ENCODE results near the gene MYRIP.
"Not testable (repeated sequence)": the region's sequence is repeated elsewhere in the genome, so short reads cannot be mapped to it uniquely, and the experiment has no call there.

MYRIP gene

GRCh38 chr3:40084424-40084823 lies 275.0 kb downstream of the MYRIP start:
- not testable (repeated sequence) for DNase-seq (ENCODE audit: low read depth)

DNA sequence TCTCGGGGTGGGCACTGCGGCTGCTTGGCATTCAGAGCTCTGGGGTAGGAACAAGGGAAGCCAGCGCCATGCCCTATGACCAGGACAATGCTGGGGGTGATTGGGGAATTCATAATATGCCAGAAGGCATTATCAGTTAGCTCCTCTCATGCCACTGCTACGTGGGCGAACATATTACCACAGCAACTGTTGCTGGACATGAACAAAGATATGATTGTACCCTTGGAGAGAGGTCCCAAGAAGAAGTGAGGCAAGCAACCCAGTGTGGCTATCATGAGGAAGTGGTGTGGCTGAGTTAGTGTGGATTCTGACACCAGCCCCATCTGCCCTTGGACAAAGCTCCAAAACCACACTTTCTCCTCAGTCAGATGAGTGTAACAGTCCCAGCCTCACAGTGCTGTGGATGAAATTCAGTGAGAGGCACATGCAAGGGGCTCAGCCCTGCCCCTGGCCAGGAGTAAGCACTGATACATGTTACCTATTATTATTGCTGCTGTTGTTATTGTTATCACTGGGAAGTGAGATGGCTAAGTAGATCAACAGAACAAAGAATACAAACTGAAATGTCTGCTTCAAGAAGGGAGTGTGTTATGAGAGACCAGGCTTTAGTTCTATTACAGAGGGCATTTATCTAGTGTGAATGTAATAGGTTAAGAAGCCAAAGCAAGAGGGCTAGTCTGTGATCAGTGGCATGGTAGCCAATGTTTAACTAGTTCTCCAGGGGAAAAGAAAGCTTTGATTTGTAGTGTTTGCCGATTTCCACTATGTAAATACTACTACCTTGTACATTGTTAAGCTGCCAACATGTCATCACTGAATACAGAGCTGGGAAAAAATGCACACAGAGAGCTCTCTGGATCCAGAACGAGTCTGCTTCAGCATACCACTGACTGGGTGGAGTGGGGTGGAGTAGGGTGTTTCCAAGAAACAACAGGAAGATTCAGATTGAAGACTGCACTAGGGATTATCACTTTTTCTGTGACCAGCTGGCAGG lies 277.8 kb downstream of the MYRIP start:
- DNase-seq (ENCODE audit: low read depth) = no peak

- DNase-seq (ENCODE audit: low read depth) = no peak
Measured at GRCh38 chr3:40088527-40089170, 279.2 kb downstream of the MYRIP start.

GRCh38 chr3:40096661-40097111 lies 287.3 kb downstream of the MYRIP start:
- no peak for DNase-seq (ENCODE audit: low read depth)

DNA sequence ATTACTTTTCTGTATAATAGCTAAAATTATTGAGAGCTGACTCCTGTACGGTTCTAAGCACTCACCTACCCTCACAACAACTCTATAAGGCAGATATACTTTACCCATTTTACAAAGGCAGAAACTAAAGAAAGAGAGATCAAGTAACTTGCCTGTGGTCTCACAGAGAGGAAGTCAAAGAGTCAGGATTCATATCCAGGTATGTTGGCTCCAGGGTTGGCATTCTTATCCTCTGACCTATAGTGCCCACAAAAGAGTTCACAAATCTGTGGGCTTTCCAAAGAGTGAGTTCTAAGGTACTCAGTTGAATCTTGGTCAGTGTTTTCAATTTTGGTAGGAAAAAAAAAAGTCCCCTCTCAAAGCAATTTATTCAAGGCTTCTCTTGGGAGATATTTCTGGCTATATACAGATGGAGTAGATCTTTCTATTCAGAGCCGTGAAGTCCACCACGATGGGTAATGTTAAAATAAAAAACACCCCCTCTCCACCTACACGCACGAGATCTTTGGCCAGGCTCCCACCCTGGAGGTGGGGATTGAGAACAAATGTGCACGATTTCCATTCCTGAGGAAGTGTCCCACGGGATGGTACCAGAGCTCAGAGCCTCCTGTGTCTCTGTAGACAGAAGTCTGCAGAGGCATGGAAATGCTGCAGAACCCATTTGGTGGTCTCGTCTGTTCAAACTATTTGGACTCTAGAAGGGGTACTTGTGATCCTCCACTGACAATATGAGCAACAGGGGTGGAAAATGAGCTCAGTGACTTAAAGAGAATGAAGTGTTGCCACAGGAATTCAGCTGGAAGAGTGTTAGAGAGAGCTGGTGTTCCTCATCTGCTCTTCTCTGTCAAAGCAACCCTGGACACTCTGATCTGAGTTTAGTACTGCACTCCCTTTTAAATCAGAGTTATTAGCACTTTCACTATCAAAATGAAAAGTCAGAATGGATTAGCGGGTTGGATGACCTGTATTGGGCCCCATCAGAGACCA lies 288.0 kb downstream of the MYRIP start:
- DNase-seq (ENCODE audit: low read depth) = no peak

DNA sequence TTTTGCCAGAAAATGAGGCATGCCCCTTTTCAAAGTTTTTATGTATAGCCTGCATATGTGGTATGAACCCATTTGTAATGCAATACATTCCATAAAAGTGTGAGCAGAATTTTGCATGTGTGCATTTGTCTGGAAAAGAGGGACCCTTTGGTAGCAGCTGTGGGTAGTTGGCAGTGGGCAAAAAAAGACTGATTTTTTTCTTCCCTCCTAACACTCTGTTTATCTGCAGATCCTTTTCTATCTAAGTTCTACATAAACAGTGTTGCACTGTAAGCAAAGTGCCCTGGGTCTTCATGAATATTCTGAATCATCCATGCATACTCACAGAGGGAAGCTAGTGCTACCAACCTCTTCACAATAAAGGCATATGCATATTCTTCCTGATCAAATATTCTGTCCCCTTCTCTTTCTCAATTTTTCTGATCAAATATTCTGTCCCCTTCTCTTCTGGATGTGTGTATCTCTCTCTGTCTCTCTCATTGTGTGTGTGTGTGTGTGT lies 288.9 kb downstream of the MYRIP start:
- no peak for DNase-seq (ENCODE audit: low read depth)

DNA sequence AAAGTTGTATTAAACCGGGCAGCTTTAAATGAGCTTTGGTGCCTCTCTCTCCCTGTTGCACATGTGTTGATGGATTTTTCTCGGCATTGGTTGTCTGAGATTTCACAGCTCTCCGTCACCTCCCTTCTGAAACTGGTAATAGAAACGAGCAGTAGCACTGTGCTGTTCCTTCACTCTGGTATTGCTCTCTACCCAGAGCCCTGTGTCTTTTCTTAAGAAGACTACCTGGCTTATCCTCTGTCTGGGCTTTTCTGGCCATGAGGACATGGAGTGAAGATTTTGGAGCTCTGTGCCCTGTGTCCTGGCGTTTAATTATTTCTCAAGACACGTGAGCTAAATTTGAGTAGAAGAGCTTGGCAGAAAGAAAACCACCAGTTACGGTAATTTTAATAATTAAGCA lies 290.5 kb downstream of the MYRIP start:
- DNase-seq (ENCODE audit: low read depth) = no peak

DNA sequence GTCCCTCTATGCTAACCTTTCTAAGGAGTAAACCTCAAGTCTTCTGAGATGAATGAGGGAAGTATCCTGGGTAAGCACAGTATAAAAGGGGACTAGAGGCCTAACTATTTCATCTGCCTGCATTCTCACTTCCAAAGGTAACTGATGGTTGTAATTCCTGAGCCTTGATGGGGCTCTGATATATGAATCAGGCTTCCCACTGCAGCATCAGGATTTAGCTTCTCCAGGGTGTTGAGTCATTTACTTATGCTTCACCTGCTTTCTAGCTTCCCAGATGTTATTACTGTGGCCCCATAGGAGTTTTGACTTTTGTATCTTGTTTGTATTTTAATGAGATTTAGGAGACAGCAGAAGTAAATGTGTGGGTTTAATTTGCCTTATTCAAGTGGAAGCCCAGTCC lies 292.8 kb downstream of the MYRIP start:
- no peak for DNase-seq (ENCODE audit: low read depth)

GRCh38 chr3:40103829-40104228 lies 294.4 kb downstream of the MYRIP start:
- no peak for DNase-seq (ENCODE audit: low read depth)

- DNase-seq (ENCODE audit: low read depth) = no peak
Measured at GRCh38 chr3:40104441-40104840, 295.0 kb downstream of the MYRIP start.

GRCh38 chr3:40108643-40109042 lies 299.2 kb downstream of the MYRIP start:
- no peak for DNase-seq (ENCODE audit: low read depth)

GRCh38 chr3:40109641-40110490 lies 300.5 kb downstream of the MYRIP start:
- DNase-seq (ENCODE audit: low read depth) = no peak

DNA sequence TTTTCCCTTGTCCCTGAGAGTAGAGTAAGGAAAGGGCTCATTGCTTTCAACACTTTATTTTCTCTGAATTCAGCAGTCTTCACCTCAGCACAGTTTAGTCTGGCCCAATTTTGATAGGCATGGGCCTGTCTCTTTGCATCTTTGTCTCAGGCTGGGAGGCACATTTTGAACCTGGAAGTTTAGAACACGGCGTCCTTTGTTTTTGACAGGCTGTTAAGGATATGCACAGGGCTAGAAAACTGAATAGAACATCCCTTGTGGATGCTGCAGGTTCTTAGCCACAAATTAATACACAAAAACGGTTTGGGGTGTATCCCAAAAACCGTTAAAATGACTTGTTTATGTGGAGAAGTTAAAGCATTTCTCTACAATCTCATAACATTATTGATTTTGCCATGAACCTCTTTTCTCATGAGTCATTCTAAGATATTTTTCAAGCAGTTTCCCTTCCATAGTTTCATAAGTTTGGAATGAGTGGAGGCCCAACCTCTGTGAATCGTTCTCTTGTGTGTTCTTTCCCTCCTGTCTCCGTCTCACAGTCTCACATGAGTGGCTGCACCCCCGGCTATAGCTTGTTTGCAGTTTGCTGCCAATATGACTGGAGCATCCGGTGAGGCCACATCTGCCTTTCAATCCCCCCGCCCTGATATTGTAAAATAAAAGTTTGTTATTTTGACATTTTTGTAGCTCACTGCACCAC lies 307.2 kb downstream of the MYRIP start:
- no peak for DNase-seq (ENCODE audit: low read depth)

- no peak for DNase-seq (ENCODE audit: low read depth)
Measured at GRCh38 chr3:40118091-40118490, 308.7 kb downstream of the MYRIP start.

DNA sequence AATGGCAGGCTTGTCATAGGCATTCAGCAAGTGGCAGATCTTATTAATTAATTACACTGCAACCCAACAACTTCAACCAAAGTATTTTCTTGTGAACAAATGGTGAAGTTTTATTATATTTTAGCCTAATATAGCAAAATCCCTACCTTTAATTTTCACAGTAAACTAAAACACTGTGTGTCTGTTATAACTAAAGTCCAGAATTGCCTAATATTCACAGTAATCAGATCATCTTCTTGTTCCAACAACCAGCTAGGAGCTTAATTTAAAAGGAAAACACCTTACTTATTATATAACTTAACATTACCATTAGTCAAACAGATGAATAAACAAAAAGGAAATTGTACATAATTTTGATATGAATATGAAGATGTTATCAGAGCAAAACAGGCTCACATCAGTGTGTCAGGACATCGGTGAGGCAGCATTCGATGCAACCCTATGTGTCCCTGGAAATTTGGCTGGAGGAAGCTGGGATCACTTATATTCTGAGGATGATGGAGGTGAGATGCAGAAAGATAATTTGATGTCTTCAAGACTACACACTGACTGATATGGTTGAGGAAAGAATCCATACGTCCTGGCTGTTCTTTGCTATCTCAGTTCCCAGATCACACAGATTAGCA lies 310.8 kb downstream of the MYRIP start:
- no peak for DNase-seq (ENCODE audit: low read depth)

- no peak for DNase-seq (ENCODE audit: low read depth)
Measured at GRCh38 chr3:40120806-40121205, 311.4 kb downstream of the MYRIP start.

GRCh38 chr3:40124918-40125317 lies 315.5 kb downstream of the MYRIP start:
- DNase-seq (ENCODE audit: low read depth) = no peak

DNA sequence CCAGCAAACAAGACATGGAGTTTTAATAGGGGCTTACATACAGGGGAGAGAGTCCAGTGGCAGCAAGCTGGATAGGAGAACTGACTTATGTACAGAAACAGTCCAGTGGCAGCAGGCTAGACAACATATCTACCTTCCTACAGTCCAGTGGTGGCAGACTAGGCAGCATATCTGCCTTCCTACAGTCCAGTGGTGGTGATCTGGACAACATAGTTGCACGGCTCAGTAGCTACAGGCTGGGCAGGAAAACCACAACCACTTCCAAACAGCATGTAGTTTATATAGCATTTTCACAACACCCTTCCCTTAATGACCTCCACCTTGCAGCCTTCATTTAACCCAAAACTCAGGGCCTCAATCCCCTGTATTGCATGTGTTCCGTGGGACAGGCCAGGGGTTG lies 318.8 kb downstream of the MYRIP start:
- DNase-seq (ENCODE audit: low read depth) = no peak

GRCh38 chr3:40129510-40129909 lies 320.1 kb downstream of the MYRIP start:
- no peak for DNase-seq (ENCODE audit: low read depth)

- no peak for DNase-seq (ENCODE audit: low read depth)
Measured at GRCh38 chr3:40129981-40130380, 320.6 kb downstream of the MYRIP start.
